Measurements from ENCODE around the gene HSD17B4. TPM values are rescaled to one million over a fixed set of nuclear protein-coding genes. Genes with fewer than 3 reads are reported as not detected.

Gene HSD17B4
- total and polyA plus RNA-seq, 9 of the 15 experiments (the other 6 are each of a cell fraction or from before 2014, with no cell fraction given) = 50.6 to 187 (median 94.6) TPM

GRCh38 chr5:119417891-119418605 lies 34.2 kb upstream of the HSD17B4 start (continued):
- TF ChIP-seq, protein P1, sequence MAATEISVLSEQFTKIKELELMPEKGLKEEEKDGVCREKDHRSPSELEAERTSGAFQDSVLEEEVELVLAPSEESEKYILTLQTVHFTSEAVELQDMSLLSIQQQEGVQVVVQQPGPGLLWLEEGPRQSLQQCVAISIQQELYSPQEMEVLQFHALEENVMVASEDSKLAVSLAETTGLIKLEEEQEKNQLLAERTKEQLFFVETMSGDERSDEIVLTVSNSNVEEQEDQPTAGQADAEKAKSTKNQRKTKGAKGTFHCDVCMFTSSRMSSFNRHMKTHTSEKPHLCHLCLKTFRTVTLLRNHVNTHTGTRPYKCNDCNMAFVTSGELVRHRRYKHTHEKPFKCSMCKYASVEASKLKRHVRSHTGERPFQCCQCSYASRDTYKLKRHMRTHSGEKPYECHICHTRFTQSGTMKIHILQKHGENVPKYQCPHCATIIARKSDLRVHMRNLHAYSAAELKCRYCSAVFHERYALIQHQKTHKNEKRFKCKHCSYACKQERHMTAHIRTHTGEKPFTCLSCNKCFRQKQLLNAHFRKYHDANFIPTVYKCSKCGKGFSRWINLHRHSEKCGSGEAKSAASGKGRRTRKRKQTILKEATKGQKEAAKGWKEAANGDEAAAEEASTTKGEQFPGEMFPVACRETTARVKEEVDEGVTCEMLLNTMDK (IDR thresholded peaks at IDR 0.05; ENCODE audit: borderline replicate concordance, insufficient read depth, low read depth, low read length, poor library complexity, severe bottlenecking) = no peak
- TF ChIP-seq, protein P2, sequence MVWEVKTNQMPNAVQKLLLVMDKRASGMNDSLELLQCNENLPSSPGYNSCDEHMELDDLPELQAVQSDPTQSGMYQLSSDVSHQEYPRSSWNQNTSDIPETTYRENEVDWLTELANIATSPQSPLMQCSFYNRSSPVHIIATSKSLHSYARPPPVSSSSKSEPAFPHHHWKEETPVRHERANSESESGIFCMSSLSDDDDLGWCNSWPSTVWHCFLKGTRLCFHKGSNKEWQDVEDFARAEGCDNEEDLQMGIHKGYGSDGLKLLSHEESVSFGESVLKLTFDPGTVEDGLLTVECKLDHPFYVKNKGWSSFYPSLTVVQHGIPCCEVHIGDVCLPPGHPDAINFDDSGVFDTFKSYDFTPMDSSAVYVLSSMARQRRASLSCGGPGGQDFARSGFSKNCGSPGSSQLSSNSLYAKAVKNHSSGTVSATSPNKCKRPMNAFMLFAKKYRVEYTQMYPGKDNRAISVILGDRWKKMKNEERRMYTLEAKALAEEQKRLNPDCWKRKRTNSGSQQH (CRISPR knock-in tag; IDR thresholded peaks at IDR 0.05) = peak; percentile 62; the same call in 1 of the 2 replicates
- TF ChIP-seq ZNF436 (CRISPR knock-in tag; IDR thresholded peaks at IDR 0.05) = no peak
- TF ChIP-seq E2F1 (CRISPR knock-in tag; IDR thresholded peaks at IDR 0.05) = no peak
- TF ChIP-seq, protein P3, sequence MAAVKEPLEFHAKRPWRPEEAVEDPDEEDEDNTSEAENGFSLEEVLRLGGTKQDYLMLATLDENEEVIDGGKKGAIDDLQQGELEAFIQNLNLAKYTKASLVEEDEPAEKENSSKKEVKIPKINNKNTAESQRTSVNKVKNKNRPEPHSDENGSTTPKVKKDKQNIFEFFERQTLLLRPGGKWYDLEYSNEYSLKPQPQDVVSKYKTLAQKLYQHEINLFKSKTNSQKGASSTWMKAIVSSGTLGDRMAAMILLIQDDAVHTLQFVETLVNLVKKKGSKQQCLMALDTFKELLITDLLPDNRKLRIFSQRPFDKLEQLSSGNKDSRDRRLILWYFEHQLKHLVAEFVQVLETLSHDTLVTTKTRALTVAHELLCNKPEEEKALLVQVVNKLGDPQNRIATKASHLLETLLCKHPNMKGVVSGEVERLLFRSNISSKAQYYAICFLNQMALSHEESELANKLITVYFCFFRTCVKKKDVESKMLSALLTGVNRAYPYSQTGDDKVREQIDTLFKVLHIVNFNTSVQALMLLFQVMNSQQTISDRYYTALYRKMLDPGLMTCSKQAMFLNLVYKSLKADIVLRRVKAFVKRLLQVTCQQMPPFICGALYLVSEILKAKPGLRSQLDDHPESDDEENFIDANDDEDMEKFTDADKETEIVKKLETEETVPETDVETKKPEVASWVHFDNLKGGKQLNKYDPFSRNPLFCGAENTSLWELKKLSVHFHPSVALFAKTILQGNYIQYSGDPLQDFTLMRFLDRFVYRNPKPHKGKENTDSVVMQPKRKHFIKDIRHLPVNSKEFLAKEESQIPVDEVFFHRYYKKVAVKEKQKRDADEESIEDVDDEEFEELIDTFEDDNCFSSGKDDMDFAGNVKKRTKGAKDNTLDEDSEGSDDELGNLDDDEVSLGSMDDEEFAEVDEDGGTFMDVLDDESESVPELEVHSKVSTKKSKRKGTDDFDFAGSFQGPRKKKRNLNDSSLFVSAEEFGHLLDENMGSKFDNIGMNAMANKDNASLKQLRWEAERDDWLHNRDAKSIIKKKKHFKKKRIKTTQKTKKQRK (IDR thresholded peaks at IDR 0.05; ENCODE audit: borderline replicate concordance, low read depth, low read length) = no peak
- TF ChIP-seq RCOR1 (IDR thresholded peaks at IDR 0.05; ENCODE audit: borderline replicate concordance in 1 of 2, low read depth in 2 of 2, low read length in 2 of 2) = peak in 1 of 2 experiments; percentile 60; a peak in 1 of 4 replicates
- no peak for TF ChIP-seq NFIX (CRISPR knock-in tag; IDR thresholded peaks at IDR 0.05; ENCODE audit: low read depth)
- 0 out of 2 replicates have a peak, but pooled peaks have one; percentile 39 for TF ChIP-seq ZNF766 (CRISPR knock-in tag; conservative IDR thresholded peaks at IDR 0.05)
- TF ChIP-seq CAMTA2 (CRISPR knock-in tag; conservative IDR thresholded peaks at IDR 0.05) = no peak
- no peak for TF ChIP-seq ZZZ3 (IDR thresholded peaks at IDR 0.05)
- TF ChIP-seq HLTF (IDR thresholded peaks at IDR 0.05) = no peak
- TF ChIP-seq ZNF830 (CRISPR knock-in tag; IDR thresholded peaks at IDR 0.05) = no peak
- TF ChIP-seq MTA3 (IDR thresholded peaks at IDR 0.05; ENCODE audit: borderline replicate concordance) = no peak
- no peak for TF ChIP-seq NFYB (IDR thresholded peaks at IDR 0.05; ENCODE audit: extremely low read depth, insufficient read length)
- no peak for TF ChIP-seq ZNF764 (CRISPR knock-in tag; IDR thresholded peaks at IDR 0.05; ENCODE audit: low read depth)
- peak; percentile 56 for TF ChIP-seq POLR2G (IDR thresholded peaks at IDR 0.05; ENCODE audit: low read depth, low read length)
- no peak for TF ChIP-seq HDAC1 (IDR thresholded peaks at IDR 0.05)
- TF ChIP-seq ZNF316 (IDR thresholded peaks at IDR 0.05) = 0 out of 2 replicates have a peak, but pooled peaks have one; percentile 11
- TF ChIP-seq ZNF232 (CRISPR knock-in tag; IDR thresholded peaks at IDR 0.05) = 0 out of 2 replicates have a peak, but pooled peaks have one; percentile 23
- no peak for TF ChIP-seq TEAD1 (CRISPR knock-in tag; IDR thresholded peaks at IDR 0.05)
